HCT116 (cell line): ENCODE results near the gene FAH.

Experiments used
- CEBPB ChIP-seq: IDR thresholded peaks from 2 replicates; pipeline ENCODE4 v1.6.1; 2012; ENCODE audit warnings: low read depth
- ELF1 ChIP-seq: IDR thresholded peaks from 2 replicates; pipeline ENCODE4 v1.6.1; 2012; ENCODE audit warnings: low read depth, borderline replicate concordance
- EZH2 ChIP-seq: fragments of 200-600 bp; sonication (generic); IDR thresholded peaks from 2 replicates; pipeline ENCODE4 v1.6.1; 2017; ENCODE audit warnings: antibody characterized with exemption, mixed run types
- EZH2phosphoT487 ChIP-seq: fragments of 200-600 bp; IDR thresholded peaks from 2 replicates; pipeline ENCODE4 v1.6.1; 2018; ENCODE audit warnings: antibody characterized with exemption, borderline replicate concordance
- JUND ChIP-seq: IDR thresholded peaks from 2 replicates; pipeline ENCODE4 v1.6.1; 2012
- POLR2A ChIP-seq: IDR thresholded peaks from 2 replicates; pipeline ENCODE4 v1.7.0; 2011; ENCODE audit warnings: borderline replicate concordance; ENCODE audit not compliant: insufficient read depth, insufficient read length; ENCODE audit errors: extremely low read depth
- POLR2AphosphoS5 ChIP-seq: IDR thresholded peaks from 2 replicates; pipeline ENCODE4 v1.6.1; 2011; ENCODE audit warnings: mild to moderate bottlenecking, low read depth, low read length, moderate library complexity
- SRF ChIP-seq: IDR thresholded peaks from 2 replicates; pipeline ENCODE4 v1.6.1; 2012; ENCODE audit warnings: low read depth
- YY1 ChIP-seq: IDR thresholded peaks from 2 replicates; pipeline ENCODE4 v1.6.1; 2011; ENCODE audit warnings: low read length, low read depth, moderate library complexity, mild to moderate bottlenecking; ENCODE audit not compliant: insufficient replicate concordance; ENCODE audit errors: extremely low read depth
- ZFX ChIP-seq: fragments of 450-650 bp; IDR thresholded peaks from 2 replicates; pipeline ENCODE4 v1.6.1; 2017
- TF ChIP-seq, protein P1 (sequence below), 3 experiments: fragments of 200-600 bp in 1 of 3; sonication (generic) in 1 of 3; IDR thresholded peaks in 2 of 3; conservative IDR thresholded peaks in 1 of 3; 2 replicates each; pipeline ENCODE4 v1.5.1; 2012 to 2017; ENCODE audit warnings: low read depth in 2 of 3, low read length in 2 of 3, antibody characterized with exemption in 1 of 3, borderline replicate concordance in 1 of 3, control low read depth in 1 of 3, mild to moderate bottlenecking in 1 of 3, mixed read lengths in 1 of 3, mixed run types in 1 of 3, moderate library complexity in 1 of 3; ENCODE audit not compliant: insufficient read depth in 1 of 3
- TF ChIP-seq, protein P2 (sequence below): IDR thresholded peaks from 2 replicates; pipeline ENCODE4 v1.6.1; 2012
- TF ChIP-seq, protein P3 (sequence below): IDR thresholded peaks from 2 replicates; pipeline ENCODE4 v1.6.1; 2012; ENCODE audit warnings: low read depth
- TF ChIP-seq, protein P4 (sequence below): IDR thresholded peaks from 2 replicates; pipeline ENCODE4 v1.6.1; 2012

DNA sequence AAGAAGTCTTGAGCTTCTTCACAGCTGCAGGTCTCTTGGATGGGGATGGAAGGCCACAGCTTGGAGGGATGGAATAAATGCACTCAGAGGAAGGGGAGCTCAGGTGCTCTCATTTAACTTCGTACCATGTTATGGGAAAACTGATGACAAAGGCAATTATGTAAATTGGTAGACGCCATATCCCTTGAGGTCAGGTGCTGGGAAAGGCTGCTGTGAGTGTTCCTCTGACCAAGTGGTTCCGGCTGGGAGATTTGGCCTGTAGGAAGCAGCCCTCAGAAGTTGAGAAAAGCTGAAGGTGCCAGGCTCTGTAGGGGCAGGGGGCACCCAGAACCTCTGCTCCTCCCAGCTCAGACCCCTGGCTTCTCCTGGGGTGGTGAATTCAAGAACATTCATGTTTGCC lies 47.1 kb downstream of the FAH start:
- TF ChIP-seq, protein P1, sequence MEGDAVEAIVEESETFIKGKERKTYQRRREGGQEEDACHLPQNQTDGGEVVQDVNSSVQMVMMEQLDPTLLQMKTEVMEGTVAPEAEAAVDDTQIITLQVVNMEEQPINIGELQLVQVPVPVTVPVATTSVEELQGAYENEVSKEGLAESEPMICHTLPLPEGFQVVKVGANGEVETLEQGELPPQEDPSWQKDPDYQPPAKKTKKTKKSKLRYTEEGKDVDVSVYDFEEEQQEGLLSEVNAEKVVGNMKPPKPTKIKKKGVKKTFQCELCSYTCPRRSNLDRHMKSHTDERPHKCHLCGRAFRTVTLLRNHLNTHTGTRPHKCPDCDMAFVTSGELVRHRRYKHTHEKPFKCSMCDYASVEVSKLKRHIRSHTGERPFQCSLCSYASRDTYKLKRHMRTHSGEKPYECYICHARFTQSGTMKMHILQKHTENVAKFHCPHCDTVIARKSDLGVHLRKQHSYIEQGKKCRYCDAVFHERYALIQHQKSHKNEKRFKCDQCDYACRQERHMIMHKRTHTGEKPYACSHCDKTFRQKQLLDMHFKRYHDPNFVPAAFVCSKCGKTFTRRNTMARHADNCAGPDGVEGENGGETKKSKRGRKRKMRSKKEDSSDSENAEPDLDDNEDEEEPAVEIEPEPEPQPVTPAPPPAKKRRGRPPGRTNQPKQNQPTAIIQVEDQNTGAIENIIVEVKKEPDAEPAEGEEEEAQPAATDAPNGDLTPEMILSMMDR (IDR thresholded peaks at IDR 0.05 in 2 of 3, conservative IDR thresholded peaks at IDR 0.05 in 1 of 3; ENCODE audit: borderline replicate concordance in 1 of 3, insufficient read depth in 1 of 3, low read depth in 2 of 3, low read length in 2 of 3), result no peak
- TF ChIP-seq POLR2AphosphoS5 (no peak), POLR2A (no peak), YY1 (no peak), ZFX (no peak), EZH2phosphoT487 (no peak), JUND (no peak), SRF (no peak), CEBPB (no peak), ELF1 (no peak), EZH2 (no peak)
- TF ChIP-seq, protein P2, sequence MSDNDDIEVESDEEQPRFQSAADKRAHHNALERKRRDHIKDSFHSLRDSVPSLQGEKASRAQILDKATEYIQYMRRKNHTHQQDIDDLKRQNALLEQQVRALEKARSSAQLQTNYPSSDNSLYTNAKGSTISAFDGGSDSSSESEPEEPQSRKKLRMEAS, result no peak
- TF ChIP-seq, protein P3, sequence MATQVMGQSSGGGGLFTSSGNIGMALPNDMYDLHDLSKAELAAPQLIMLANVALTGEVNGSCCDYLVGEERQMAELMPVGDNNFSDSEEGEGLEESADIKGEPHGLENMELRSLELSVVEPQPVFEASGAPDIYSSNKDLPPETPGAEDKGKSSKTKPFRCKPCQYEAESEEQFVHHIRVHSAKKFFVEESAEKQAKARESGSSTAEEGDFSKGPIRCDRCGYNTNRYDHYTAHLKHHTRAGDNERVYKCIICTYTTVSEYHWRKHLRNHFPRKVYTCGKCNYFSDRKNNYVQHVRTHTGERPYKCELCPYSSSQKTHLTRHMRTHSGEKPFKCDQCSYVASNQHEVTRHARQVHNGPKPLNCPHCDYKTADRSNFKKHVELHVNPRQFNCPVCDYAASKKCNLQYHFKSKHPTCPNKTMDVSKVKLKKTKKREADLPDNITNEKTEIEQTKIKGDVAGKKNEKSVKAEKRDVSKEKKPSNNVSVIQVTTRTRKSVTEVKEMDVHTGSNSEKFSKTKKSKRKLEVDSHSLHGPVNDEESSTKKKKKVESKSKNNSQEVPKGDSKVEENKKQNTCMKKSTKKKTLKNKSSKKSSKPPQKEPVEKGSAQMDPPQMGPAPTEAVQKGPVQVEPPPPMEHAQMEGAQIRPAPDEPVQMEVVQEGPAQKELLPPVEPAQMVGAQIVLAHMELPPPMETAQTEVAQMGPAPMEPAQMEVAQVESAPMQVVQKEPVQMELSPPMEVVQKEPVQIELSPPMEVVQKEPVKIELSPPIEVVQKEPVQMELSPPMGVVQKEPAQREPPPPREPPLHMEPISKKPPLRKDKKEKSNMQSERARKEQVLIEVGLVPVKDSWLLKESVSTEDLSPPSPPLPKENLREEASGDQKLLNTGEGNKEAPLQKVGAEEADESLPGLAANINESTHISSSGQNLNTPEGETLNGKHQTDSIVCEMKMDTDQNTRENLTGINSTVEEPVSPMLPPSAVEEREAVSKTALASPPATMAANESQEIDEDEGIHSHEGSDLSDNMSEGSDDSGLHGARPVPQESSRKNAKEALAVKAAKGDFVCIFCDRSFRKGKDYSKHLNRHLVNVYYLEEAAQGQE, result no peak
- TF ChIP-seq, protein P4, sequence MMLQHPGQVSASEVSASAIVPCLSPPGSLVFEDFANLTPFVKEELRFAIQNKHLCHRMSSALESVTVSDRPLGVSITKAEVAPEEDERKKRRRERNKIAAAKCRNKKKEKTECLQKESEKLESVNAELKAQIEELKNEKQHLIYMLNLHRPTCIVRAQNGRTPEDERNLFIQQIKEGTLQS, result no peak
